ENCODE results near the gene SRSF3.
"Not testable (repeated sequence)": the region's sequence is repeated elsewhere in the genome, so short reads cannot be mapped to it uniquely, and the experiment has no call there.

The SRSF3 gene

GRCh38 chr6:36605143-36605542, 11.0 kb downstream of the SRSF3 start:
- DNase-seq (ENCODE audit: low read depth): no peak

- no peak for DNase-seq (ENCODE audit: low read depth)
Observed at GRCh38 chr6:36605560-36606391, 11.6 kb downstream of the SRSF3 start.

- DNase-seq (ENCODE audit: low read depth): not testable (repeated sequence)
Observed at GRCh38 chr6:36607305-36607682, 13.1 kb downstream of the SRSF3 start.

GRCh38 chr6:36607683-36608386, 13.7 kb downstream of the SRSF3 start:
- no peak for DNase-seq (ENCODE audit: low read depth)

- DNase-seq (ENCODE audit: low read depth): no peak
Observed at GRCh38 chr6:36608788-36609563, 14.8 kb downstream of the SRSF3 start.

- DNase-seq (ENCODE audit: low read depth): no peak
Observed at GRCh38 chr6:36609582-36609981, 15.4 kb downstream of the SRSF3 start.

GRCh38 chr6:36610041-36610955, 16.1 kb downstream of the SRSF3 start:
- no peak for DNase-seq (ENCODE audit: low read depth)

- DNase-seq (ENCODE audit: low read depth): no peak
Observed at GRCh38 chr6:36610956-36611336, 16.8 kb downstream of the SRSF3 start.

- DNase-seq (ENCODE audit: low read depth): not testable (repeated sequence)
Observed at GRCh38 chr6:36611679-36612078, 17.5 kb downstream of the SRSF3 start.

GRCh38 chr6:36612101-36612625, 18.0 kb downstream of the SRSF3 start:
- no peak for DNase-seq (ENCODE audit: low read depth)

- DNase-seq (ENCODE audit: low read depth): no peak
Observed at GRCh38 chr6:36613200-36613995, 19.2 kb downstream of the SRSF3 start.

GRCh38 chr6:36615018-36615761, 21.0 kb downstream of the SRSF3 start:
- DNase-seq (ENCODE audit: low read depth): no peak

GRCh38 chr6:36616893-36617521, 22.8 kb downstream of the SRSF3 start:
- no peak for DNase-seq (ENCODE audit: low read depth)

- DNase-seq (ENCODE audit: low read depth): no peak
Observed at GRCh38 chr6:36618366-36619355, 24.5 kb downstream of the SRSF3 start.

GRCh38 chr6:36621371-36621855, 27.3 kb downstream of the SRSF3 start:
- no peak for DNase-seq (ENCODE audit: low read depth)

- no peak for DNase-seq (ENCODE audit: low read depth)
Observed at GRCh38 chr6:36622901-36623546, 28.9 kb downstream of the SRSF3 start.

Measured in activated gamma-delta T cell treated with anti-CD3 and anti-CD28 coated beads, Interleukin-2, amount 50 U/mL, for 16 hours (primary cell).